ENCODE results near the gene ADARB2. TPM values are rescaled to one million over a fixed set of nuclear protein-coding genes. Genes with fewer than 3 reads are reported as not detected.

ADARB2 gene
- total and polyA plus RNA-seq, 3 donors from 2014 or later = 8.5 to 13.0 (median 10.4) TPM

DNA sequence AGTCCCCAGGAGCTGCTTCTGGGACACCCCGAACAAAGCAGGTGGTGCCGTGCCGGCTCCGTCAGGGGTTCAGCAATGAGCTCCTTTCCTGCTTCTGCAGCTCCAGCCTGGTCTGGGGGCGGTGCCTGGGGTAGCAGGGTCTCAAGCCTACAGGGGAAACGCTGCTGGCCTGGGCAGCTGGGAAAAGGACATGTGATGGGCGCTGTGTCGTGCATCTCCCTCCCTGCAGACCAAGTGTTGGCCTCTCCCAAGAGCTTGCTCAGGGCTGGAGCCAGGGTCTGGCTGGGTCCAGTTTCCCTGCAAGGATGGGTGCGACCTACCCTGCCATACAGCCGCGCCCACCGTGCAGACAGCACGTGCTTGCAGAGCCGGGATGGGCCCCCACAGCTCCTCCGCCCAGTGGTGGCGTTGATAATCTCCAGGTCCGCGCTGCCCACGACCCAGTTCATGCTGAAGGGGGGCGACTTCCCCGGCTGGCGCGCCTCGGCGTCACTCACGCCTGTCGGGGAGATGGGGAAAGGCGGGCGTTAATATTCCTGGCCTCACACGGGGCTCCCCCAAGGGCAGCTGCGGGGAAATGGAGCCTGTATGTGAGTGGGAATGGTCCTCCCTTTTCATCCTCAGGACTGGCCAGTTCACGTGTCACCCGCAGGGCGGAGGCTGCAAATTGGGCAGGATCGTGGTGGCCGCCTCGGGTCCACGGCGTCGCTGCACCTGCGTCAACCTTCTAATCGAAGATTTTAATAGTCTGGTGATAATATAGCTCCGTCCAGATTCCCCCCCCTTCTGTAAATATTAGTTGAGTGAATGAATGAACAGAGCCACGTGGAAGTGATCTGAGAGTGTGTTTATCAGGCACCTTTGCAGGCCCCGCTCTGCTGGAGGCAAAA, 552.5 kb downstream of the ADARB2 start:
- no peak for DNase-seq
- H3K9me3 ChIP-seq = no peaks in the 10 kb centered on the region
- H3K4me1 ChIP-seq = peaks cover 30% of the 10 kb centered on the region
- H3K27me3 ChIP-seq = no peaks in the 10 kb centered on the region
- no peak overlapping the region for H3K27ac ChIP-seq
- no peak overlapping the region for H3K4me3 ChIP-seq
- no peak for TF ChIP-seq POLR2A (IDR thresholded peaks at IDR 0.05)
- TF ChIP-seq, protein P1, sequence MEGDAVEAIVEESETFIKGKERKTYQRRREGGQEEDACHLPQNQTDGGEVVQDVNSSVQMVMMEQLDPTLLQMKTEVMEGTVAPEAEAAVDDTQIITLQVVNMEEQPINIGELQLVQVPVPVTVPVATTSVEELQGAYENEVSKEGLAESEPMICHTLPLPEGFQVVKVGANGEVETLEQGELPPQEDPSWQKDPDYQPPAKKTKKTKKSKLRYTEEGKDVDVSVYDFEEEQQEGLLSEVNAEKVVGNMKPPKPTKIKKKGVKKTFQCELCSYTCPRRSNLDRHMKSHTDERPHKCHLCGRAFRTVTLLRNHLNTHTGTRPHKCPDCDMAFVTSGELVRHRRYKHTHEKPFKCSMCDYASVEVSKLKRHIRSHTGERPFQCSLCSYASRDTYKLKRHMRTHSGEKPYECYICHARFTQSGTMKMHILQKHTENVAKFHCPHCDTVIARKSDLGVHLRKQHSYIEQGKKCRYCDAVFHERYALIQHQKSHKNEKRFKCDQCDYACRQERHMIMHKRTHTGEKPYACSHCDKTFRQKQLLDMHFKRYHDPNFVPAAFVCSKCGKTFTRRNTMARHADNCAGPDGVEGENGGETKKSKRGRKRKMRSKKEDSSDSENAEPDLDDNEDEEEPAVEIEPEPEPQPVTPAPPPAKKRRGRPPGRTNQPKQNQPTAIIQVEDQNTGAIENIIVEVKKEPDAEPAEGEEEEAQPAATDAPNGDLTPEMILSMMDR (IDR thresholded peaks at IDR 0.05) = no peak
- 86 to 88% methylated on average over 43 to 45 of the region's 45 CpGs for WGBS, 2 donors
- H3K36me3 ChIP-seq (ENCODE audit: low read depth, missing control alignments) = no peaks in the 10 kb centered on the region
- intact Hi-C loops (cut with DNase I; ENCODE audit: low total_unique reads) = no loop called here

DNA sequence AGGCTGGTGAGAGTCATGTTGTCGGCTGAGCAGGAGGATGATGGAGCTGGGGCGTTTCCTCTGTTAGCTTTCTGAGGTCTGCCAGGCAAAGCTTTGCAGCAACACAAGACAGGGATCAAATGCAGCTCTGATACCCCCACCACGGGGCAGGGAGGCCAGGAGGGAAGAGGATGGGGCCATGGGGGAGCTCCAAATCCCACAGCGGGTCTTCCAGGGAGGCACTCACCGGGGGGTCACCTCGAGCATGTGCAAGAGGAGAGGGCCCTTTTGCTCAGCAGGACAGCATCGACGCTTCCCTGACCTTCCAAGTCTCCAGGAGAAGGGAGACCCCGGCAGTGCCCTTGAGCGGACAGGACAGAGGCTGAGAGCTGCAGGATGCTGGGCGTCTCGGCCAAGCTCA, 553.6 kb downstream of the ADARB2 start:
- H3K36me3 ChIP-seq (ENCODE audit: low read depth, missing control alignments) = no peaks in the 10 kb centered on the region
- intact Hi-C loops (cut with DNase I; ENCODE audit: low total_unique reads) = no loop called here
- H3K9me3 ChIP-seq = no peaks in the 10 kb centered on the region
- no peak overlapping the region for H3K4me3 ChIP-seq
- H3K4me1 ChIP-seq = peaks cover 24% of the 10 kb centered on the region
- no peak for DNase-seq
- 76% methylated on average over 9 to 12 of the region's 12 CpGs for WGBS, 2 donors
- H3K27me3 ChIP-seq = no peaks in the 10 kb centered on the region
- no peak for TF ChIP-seq POLR2A (IDR thresholded peaks at IDR 0.05)
- TF ChIP-seq, protein P1 (IDR thresholded peaks at IDR 0.05) = no peak
- H3K27ac ChIP-seq = no peak overlapping the region

DNA sequence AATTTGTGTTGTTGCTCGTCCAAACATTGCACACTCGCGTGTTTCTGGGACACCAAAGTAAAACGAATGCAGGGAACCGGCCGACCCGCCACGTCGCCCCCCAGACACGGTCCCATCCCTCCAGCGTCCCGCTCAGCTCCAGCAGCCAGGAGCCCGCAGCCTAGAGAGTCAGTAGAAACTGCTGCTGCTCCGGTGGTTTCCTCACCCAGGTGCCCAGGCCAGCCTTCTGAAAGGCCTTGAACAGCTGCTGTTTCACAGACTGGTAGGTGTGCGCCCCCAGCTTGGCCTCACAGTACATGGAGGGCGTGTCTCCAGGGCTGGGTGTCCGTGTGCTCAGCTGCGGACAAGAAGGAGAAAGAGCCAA, 554.3 kb downstream of the ADARB2 start:
- TF ChIP-seq, protein P1 (IDR thresholded peaks at IDR 0.05) = no peak
- no peak for TF ChIP-seq POLR2A (IDR thresholded peaks at IDR 0.05)
- H3K4me3 ChIP-seq = no peak overlapping the region
- H3K36me3 ChIP-seq (ENCODE audit: low read depth, missing control alignments) = no peaks in the 10 kb centered on the region
- no peak overlapping the region for H3K27ac ChIP-seq
- WGBS, 2 donors = 79 to 81% methylated on average over 10 to 17 of the region's 18 CpGs
- no peaks in the 10 kb centered on the region for H3K9me3 ChIP-seq
- intact Hi-C loops (cut with DNase I; ENCODE audit: low total_unique reads) = no loop called here
- H3K4me1 ChIP-seq = peaks cover 17% of the 10 kb centered on the region
- DNase-seq = no peak
- H3K27me3 ChIP-seq = no peaks in the 10 kb centered on the region

DNA sequence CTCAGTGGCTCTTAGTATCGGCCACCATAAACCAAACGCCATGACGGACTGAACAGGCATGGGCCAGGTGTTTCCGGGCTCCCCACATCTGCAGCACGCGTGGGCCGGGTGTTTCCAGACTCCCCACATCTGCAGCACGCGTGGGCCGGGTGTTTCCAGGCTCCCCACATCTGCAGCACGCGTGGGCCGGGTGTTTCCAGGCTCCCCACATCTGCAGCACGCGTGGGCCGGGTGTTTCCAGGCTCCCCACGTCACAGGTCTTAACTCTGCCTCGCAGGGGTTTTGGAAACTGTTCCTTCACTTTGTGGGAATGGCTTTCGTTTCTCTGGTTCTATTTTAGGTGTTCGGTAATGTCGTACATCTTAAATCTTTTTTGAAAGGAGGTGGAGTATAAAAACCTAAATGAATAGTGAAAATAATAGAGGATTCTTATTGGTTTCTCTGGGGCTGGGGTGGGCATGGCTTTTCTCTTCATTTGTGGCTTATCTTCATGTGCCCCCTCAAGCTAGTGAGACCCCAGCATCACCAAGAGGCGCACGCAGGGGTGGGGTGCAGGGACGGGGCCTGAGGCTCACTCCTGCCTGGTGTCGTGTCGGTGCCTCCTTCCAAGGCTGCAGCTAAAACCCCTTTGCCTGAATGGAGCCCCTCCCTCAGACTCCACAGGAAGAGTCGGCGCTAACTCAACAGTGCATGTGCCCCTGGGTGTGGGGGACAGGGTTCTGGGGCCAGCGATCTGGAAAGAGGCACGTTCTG, 554.9 kb downstream of the ADARB2 start:
- H3K4me1 ChIP-seq = peaks cover 11% of the 10 kb centered on the region
- no peak for DNase-seq
- 94% methylated on average over 30 of the region's 30 CpGs for WGBS, 2 donors
- H3K27me3 ChIP-seq = no peaks in the 10 kb centered on the region
- TF ChIP-seq, protein P1 (IDR thresholded peaks at IDR 0.05) = no peak
- TF ChIP-seq POLR2A (IDR thresholded peaks at IDR 0.05) = no peak
- intact Hi-C loops (cut with DNase I; ENCODE audit: low total_unique reads) = no loop called here
- H3K27ac ChIP-seq = no peak overlapping the region
- H3K36me3 ChIP-seq (ENCODE audit: low read depth, missing control alignments) = no peaks in the 10 kb centered on the region
- H3K4me3 ChIP-seq = no peak overlapping the region
- H3K9me3 ChIP-seq = no peaks in the 10 kb centered on the region

Data from testis (tissue), 3 donors.